ENCODE data around the gene NKG7. TPM values are rescaled to one million over a fixed set of nuclear protein-coding genes. Genes with fewer than 3 reads are reported as not detected.
A peak's percentile ranks its signal among the peaks of the same experiment; 100 is the strongest.

Gene NKG7
- total and polyA plus RNA-seq, 9 donors = 0.40 to 4.4 (median 1.6) TPM

GRCh38 chr19:51341066-51341465 is 31.4 kb downstream of the NKG7 start:
- H3K27ac ChIP-seq = peak overlapping the region; percentile 27 to 77

DNA sequence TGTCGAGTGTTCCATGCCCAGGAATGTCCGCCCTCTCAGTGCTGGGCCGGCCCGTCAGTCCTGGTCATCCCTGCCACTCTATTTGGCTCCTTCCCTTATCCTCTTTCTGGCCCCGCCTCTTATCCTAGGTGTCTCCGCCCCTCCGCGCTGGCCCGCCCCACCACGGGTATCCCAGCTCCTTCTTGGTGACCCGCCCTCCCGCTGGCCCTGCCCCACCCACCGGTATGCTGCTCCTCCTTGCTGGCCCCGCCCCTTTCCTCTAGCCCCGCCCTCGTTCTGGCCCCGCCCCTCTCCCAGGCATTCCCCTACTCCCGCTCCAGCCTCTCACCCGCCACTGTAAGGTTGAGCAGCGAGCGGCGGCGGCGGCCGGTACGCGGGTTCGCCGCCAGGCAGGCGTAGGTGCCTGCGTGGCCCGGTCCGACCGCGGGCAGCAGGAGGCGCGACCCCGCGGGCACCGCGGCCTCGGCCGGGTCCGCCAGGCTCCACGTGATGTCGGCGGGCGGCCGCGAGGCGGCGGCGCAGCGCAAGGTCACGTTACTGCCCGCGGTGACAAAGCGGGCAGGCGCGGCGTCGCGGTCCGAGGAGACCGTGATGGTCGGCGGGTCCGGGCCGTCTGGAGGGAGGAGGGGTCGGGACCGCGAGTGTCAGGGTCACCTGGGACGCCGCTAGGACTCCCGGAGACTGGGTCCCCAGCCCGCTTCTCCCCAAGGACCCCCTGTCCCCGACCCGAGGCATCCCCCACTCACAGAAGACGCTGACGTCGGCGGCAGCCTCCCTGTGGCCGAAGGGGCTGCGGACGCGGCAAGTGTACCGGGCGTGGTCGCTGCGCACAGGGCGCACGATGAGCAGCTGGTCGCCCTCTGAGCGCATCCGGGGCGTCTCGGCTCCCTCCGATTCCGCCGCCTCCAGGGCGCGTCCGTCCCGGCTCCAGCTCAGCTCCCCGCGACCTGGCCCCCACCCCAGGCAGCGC is 32.5 kb downstream of the NKG7 start:
- no peaks in the 10 kb centered on the region for H3K36me3 ChIP-seq
- H3K9me3 ChIP-seq = no peaks in the 10 kb centered on the region
- H3K27ac ChIP-seq = peak overlapping the region; percentile 66 to 77
- no peaks in the 10 kb centered on the region for H3K27me3 ChIP-seq
- TF ChIP-seq EP300 (IDR thresholded peaks at IDR 0.05) (no peak), POLR2A (IDR thresholded peaks at IDR 0.05) (peak; percentile 86)
- TF ChIP-seq, protein P1, sequence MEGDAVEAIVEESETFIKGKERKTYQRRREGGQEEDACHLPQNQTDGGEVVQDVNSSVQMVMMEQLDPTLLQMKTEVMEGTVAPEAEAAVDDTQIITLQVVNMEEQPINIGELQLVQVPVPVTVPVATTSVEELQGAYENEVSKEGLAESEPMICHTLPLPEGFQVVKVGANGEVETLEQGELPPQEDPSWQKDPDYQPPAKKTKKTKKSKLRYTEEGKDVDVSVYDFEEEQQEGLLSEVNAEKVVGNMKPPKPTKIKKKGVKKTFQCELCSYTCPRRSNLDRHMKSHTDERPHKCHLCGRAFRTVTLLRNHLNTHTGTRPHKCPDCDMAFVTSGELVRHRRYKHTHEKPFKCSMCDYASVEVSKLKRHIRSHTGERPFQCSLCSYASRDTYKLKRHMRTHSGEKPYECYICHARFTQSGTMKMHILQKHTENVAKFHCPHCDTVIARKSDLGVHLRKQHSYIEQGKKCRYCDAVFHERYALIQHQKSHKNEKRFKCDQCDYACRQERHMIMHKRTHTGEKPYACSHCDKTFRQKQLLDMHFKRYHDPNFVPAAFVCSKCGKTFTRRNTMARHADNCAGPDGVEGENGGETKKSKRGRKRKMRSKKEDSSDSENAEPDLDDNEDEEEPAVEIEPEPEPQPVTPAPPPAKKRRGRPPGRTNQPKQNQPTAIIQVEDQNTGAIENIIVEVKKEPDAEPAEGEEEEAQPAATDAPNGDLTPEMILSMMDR (IDR thresholded peaks at IDR 0.05) = peak in 2 of 3 donors; percentile 84 to 88
- peak; percentile 99 for DNase-seq
- peaks cover 2% of the 10 kb centered on the region for H3K4me1 ChIP-seq (ENCODE audit: insufficient read depth)
- H3K4me3 ChIP-seq = peak overlapping the region; percentile 80
- 1 to 2% (median 1%) methylated on average over 68 to 107 of the region's 107 CpGs for WGBS, 3 donors
- intact Hi-C loops (cut with DNase I) = loop anchor here in 3 of 4 donors (1.0 to 10.0 kb wide), 7 partner anchors 26 to 317 kb away; partner anchors contain the start of genes ETFB (in 2 of the 3) and C19orf84 (in 1 of the 3)

More at GRCh38 chr19:51341066-51341465, 31.4 kb downstream of the NKG7 start:
- Histone ChIP-seq H3K9me3 (no peaks in the 10 kb centered on the region), H3K27me3 (no peaks in the 10 kb centered on the region), H3K4me1 (ENCODE audit: insufficient read depth) (peaks cover 2% of the 10 kb centered on the region), H3K36me3 (no peaks in the 10 kb centered on the region), H3K4me3 (no peak overlapping the region)
- peak in 3 of 5 donors; percentile 41 to 46 (median 44) for DNase-seq
- intact Hi-C loops (cut with DNase I) = loop anchor here in 2 of 4 donors (2.0 to 10.0 kb wide), 3 partner anchors 26 to 316 kb away; partner anchors contain the start of genes C19orf84 (in 1 of the 2) and ETFB (in 1 of the 2)
- TF ChIP-seq, protein P1 (IDR thresholded peaks at IDR 0.05) = no peak
- no peak for TF ChIP-seq POLR2A (IDR thresholded peaks at IDR 0.05)
- TF ChIP-seq EP300 (IDR thresholded peaks at IDR 0.05) = no peak
- 88 to 91% (median 89%) methylated on average over 18 of the region's 18 CpGs for WGBS, 3 donors

DNA sequence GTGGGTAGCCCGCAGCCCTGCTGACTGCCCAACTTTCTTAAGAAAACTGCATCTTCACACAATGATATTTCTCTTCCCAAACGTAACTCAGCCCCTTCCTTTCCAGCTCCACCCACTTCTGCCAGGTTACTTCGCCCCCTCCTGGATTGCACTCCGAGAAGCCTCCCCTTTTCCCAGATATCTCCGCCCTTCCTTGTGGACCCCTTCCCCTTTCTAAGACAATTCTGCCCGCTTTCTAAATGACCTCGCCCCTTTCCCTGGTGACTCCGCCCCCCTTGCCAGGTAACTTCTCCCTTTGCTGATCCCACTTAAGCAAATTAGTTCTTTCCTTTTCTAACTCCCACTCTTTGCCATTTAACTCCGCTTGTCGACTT is 33.2 kb downstream of the NKG7 start:
- intact Hi-C loops (cut with DNase I) = loop anchor here in 3 of 4 donors (5.0 to 10.0 kb wide), 4 partner anchors 96 to 318 kb away; no protein-coding TSS in a partner anchor

More for the DNA sequence above, 33.2 kb downstream of the NKG7 start:
- DNase-seq = no peak
- WGBS, 3 donors = 1 to 2% (median 1%) methylated on average over 10 of the region's 10 CpGs
- H3K9me3 ChIP-seq = no peaks in the 10 kb centered on the region
- peak overlapping the region in 1 of 2 donors; percentile 51 for H3K27ac ChIP-seq
- H3K27me3 ChIP-seq = no peaks in the 10 kb centered on the region
- TF ChIP-seq, protein P1 (IDR thresholded peaks at IDR 0.05) = no peak
- TF ChIP-seq POLR2A (IDR thresholded peaks at IDR 0.05) (no peak), EP300 (IDR thresholded peaks at IDR 0.05) (no peak)
- H3K36me3 ChIP-seq = no peaks in the 10 kb centered on the region
- H3K4me3 ChIP-seq = peak overlapping the region; percentile 80
- peaks cover 2% of the 10 kb centered on the region for H3K4me1 ChIP-seq (ENCODE audit: insufficient read depth)
